Heart left ventricle (tissue), 16 donors: ENCODE measurements around the gene SMAD3. TPM values are rescaled to one million over a fixed set of nuclear protein-coding genes. Genes with fewer than 3 reads are reported as not detected.

Source experiments
- ATAC-seq, 4 donors: fragments of 200-7000 bp; cut with Tn5 transposase; one replicate each; pipeline ENCODE4 v1.9.1; 2020 to 2022; ENCODE audit warnings: moderate library complexity in 4 of 4, mild to moderate bottlenecking in 3 of 4, moderate number of reproducible peaks in 1 of 4
- DNase-seq, 5 donors: peaks; one replicate each; pipeline ENCODE4 v3.0.0-alpha.2; 2020
- H3K27ac ChIP-seq, 12 donors: fragments of 200-600 bp; sonication (generic) in 4 of 12; one replicate each; pipeline versions ENCODE4 v1.5.0 to v1.8.0; 2016 to 2022; ENCODE audit warnings: mild to moderate bottlenecking in 2 of 12
- H3K27me3 ChIP-seq, 9 donors: fragments of 200-600 bp; sonication (generic) in 2 of 9; one replicate each; pipeline versions ENCODE4 v1.5.1 to v1.8.0; 2016 to 2022; ENCODE audit warnings: mild to moderate bottlenecking in 3 of 9
- H3K36me3 ChIP-seq, 9 donors: fragments of 200-600 bp; sonication (generic) in 2 of 9; one replicate each; pipeline versions ENCODE4 v1.5.0 to v1.8.0; 2018 to 2022; ENCODE audit warnings: mild to moderate bottlenecking in 2 of 9
- H3K4me1 ChIP-seq, 12 donors: fragments of 200-600 bp; sonication (generic) in 4 of 12; one replicate each; pipeline versions ENCODE4 v1.5.0 to v1.8.0; 2016 to 2022; ENCODE audit warnings: mild to moderate bottlenecking in 3 of 12
- H3K4me3 ChIP-seq, 12 donors: fragments of 200-600 bp; sonication (generic) in 4 of 12; one replicate each; pipeline versions ENCODE4 v1.5.0 to v1.8.0; 2017 to 2022; ENCODE audit warnings: mild to moderate bottlenecking in 9 of 12, moderate library complexity in 4 of 12
- H3K9me3 ChIP-seq, 12 donors: fragments of 200-600 bp; sonication (generic) in 4 of 12; one replicate each; pipeline versions ENCODE4 v1.5.0 to v1.8.0; 2016 to 2022; ENCODE audit warnings: mild to moderate bottlenecking in 1 of 12
- CTCF ChIP-seq, 12 donors: fragments of 200-600 bp; sonication (generic) in 4 of 12; IDR thresholded peaks; one replicate each; pipeline versions ENCODE4 v1.5.0 to v1.8.0; 2018 to 2022; ENCODE audit warnings: antibody characterized with exemption in 12 of 12, mild to moderate bottlenecking in 5 of 12
- POLR2A ChIP-seq, 2 donors: fragments of 450-650 bp; IDR thresholded peaks; one replicate each; pipeline ENCODE4 v1.6.1; 2017; ENCODE audit warnings: antibody characterized with exemption in 2 of 2, mild to moderate bottlenecking in 2 of 2, moderate library complexity in 2 of 2
- WGBS, 4 donors: extraction: QIAGEN DNeasy Blood & Tissue Kit in 2 of 4; methylation state at CpG; one replicate each; pipeline versions ENCODE4 v1.1.5 to v1.1.7; 2013 to 2018; 5-methylcytosine and 5-hydroxymethylcytosine counted together
- intact Hi-C, 10 donors: fragments of 100-400 bp; cut with DNase I; formaldehyde crosslinking; loops; one replicate each; pipeline versions ENCODE4 v1.11.1 to v1.14.2; 2022
- polyA plus RNA-seq, 2 donors: library from polyadenylated mRNA; stranded (reverse); fragments of 200-250 nt; gene quantifications; one replicate each; pipeline ENCODE4 v1.2.3, GENCODE V29; 2013
- total RNA-seq, 9 donors: library from RNA; depleted of rRNA in 2 of 9; stranded (reverse); fragments of >200 nt in 2 of 9; fragmentation: NEBNext Ultra II Directional in 3 of 9; extraction: Animal tissue kit (Norgen Biotek cat#: 25700) in 3 of 9; gene quantifications; one replicate each; pipeline versions ENCODE4 v1.1.0 to v1.2.4, GENCODE V29; 2016 to 2023
- donor health status: ischemic (EF 13 %, LVEDD 7.1; RV severe dilation, severe dysfunction).
- donor health status: healthy with polysubstance abuse.
- donor health status: DM: no; HTN: yes; CAD: no.
- donor health status: DM: no; HTN: no; CAD: no.
- donor health status: ischemic (EF 25% LVEDD 6.9; RV normal size, moderate dysfunction).
- donor health status: ischemic (EF 25% LVEDD 5.7; RV mildly dilated, moderate dysfunction).
- donor health status: healthy.
- donor health status: DM: yes; HTN: yes; CAD: no.
- donor health status: ischemic (EF 35%, LVEDD 5.7; RV mildly dilated, moderate dysfunction).
- donor health status: nonischemic (EF 11% LVEDD 7.7; RV severe dilation, severe dysfunction).
- donor health status: DM: yes; HTN: yes; CAD: no.
- donor health status: PGD.
- donor health status: ischemic (EF 29% LVEDD 5.4; RV normal size, mild dysfunction).
- donor health status: nonischemic (EF 23%, LVEDD 6.1; RV moderate dilation, normal function).

The SMAD3 gene
- total and polyA plus RNA-seq, 11 donors: 5.6 to 34.3 (median 15.3) TPM

DNA sequence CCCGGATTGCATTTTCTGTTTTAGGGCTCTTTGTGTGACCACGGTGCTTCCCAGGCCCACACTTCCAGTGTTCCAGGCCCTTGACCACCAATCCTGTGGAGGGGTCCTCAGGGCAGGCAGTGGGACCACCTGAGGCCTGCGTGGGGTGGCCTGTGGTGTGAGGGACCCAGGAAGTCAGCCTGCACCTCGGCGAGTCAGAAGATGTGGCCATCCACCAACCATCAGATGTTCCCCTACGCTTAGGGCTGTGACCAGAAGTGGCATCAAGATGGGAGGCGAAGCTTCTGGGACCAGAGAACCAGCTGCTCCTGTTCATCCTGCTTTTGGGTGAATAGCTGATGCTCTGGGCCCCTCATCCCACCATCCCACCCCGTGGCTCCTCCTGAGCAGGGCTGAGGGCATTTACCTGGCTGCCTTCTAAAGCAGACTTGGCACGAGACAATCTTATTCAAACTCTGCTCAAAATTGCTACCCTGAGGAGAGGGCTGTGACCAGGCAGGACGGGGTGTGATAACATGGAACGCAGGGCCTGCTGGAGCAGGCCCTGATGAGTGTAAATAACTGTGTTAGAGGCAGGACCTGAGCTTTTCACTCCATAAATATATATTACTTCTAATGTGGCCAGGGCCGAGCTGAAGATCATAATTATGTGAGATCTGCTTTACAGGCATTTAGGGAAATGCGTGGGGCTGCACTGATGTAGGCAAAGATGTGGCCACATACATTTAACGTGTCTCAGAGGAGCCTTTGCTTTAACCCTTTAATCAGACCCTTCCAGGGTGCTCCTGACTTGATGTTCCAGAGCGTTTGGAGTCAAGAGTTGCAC is 28.8 kb downstream of the SMAD3 start:
- no peak for TF ChIP-seq CTCF (IDR thresholded peaks at IDR 0.05)
- intact Hi-C loops: no loop called here
- H3K4me1 ChIP-seq: peaks cover 23 to 91% (median 58%) of the 10 kb centered on the region in 12 donors
- H3K36me3 ChIP-seq: peaks cover 0 to 13% (median 0%) of the 10 kb centered on the region in 9 donors
- no peaks in the 10 kb centered on the region for H3K9me3 ChIP-seq
- no peak overlapping the region for H3K4me3 ChIP-seq
- no peaks in the 10 kb centered on the region for H3K27me3 ChIP-seq
- 84 to 91% (median 88%) methylated on average over 14 to 15 of the region's 15 CpGs for WGBS, 4 donors
- ATAC-seq (no peak), DNase-seq (no peak)
- peak overlapping the region in 1 of 12 donors; percentile 32 for H3K27ac ChIP-seq

DNA sequence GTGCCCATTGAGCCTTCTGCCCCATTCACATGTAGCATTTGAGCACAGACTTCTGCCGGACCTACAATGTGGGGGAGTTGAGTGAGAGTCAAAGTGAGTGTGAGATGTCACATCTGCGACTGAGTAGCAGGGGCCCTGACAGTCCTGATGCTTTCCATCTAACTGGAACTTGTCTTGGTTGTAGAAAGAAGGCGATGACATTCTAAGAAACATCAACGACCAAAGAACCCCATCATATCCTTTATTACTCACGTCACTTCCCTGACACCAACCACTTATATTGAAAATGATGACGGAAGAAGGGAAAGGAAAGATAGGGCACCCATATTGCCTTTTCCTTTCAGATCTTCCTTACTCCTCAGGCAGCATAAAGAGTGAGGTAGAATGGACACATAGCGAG is 30.5 kb downstream of the SMAD3 start:
- Histone ChIP-seq H3K4me3 (no peak overlapping the region), H3K4me1 (peaks cover 10 to 89% (median 51%) of the 10 kb centered on the region in 12 donors), H3K9me3 (no peaks in the 10 kb centered on the region), H3K27ac (no peak overlapping the region), H3K27me3 (no peaks in the 10 kb centered on the region), H3K36me3 (peaks cover 0 to 13% (median 0%) of the 10 kb centered on the region in 9 donors)
- intact Hi-C loops: loop anchor here in 1 of 10 donors (2.0 kb wide), 1 partner anchor 21 kb away; no protein-coding TSS in a partner anchor
- DNase-seq (no peak), ATAC-seq (no peak)
- TF ChIP-seq CTCF (IDR thresholded peaks at IDR 0.05) (no peak), POLR2A (IDR thresholded peaks at IDR 0.05) (no peak)
- WGBS, 4 donors: 82 to 85% (median 84%) methylated on average over 7 of the region's 7 CpGs

- Histone ChIP-seq H3K27ac (peak overlapping the region in 1 of 12 donors; percentile 79), H3K4me3 (no peak overlapping the region), H3K9me3 (no peaks in the 10 kb centered on the region), H3K4me1 (peaks cover 6 to 89% (median 44%) of the 10 kb centered on the region in 12 donors), H3K27me3 (no peaks in the 10 kb centered on the region), H3K36me3 (peaks cover 0 to 13% (median 0%) of the 10 kb centered on the region in 9 donors)
- DNase-seq (no peak), ATAC-seq (no peak)
- no peak for TF ChIP-seq POLR2A (IDR thresholded peaks at IDR 0.05)
- TF ChIP-seq CTCF (IDR thresholded peaks at IDR 0.05): no peak
- intact Hi-C loops: loop anchor here in 1 of 10 donors (2.0 kb wide), 1 partner anchor 20 kb away; no protein-coding TSS in a partner anchor
- WGBS, 4 donors: 69 to 100% (median 95%) methylated on average over 2 of the region's 2 CpGs
These were observed 31.3 kb downstream of the SMAD3 start for GRCh38 chr15:67096546-67097294.

DNA sequence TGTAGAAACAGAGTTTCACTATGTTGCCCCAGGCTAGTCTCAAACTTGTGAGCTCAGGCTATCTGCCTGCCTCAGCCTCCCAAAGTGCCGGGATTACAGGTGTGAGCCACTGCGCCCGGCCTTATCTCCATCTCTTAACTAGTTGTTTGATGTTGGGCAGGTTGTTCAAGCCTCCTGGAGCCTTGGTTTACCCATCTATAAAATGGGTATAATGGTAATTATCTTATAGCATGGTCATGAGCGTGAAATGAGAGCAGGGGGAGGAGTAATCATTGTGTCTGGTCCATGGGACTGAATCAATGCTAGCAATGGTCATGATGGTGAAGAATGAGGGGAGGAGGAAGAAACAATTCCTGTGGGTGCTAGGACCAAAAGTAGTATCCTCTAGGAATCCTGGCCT is 32.0 kb downstream of the SMAD3 start:
- Histone ChIP-seq H3K4me1 (peaks cover 3 to 87% (median 38%) of the 10 kb centered on the region in 12 donors), H3K9me3 (no peaks in the 10 kb centered on the region), H3K36me3 (peaks cover 0 to 13% (median 0%) of the 10 kb centered on the region in 9 donors), H3K27me3 (no peaks in the 10 kb centered on the region), H3K4me3 (no peak overlapping the region), H3K27ac (peak overlapping the region in 5 of 12 donors; percentile 21 to 79 (median 38))
- intact Hi-C loops: loop anchor here in 1 of 10 donors (2.0 kb wide), 1 partner anchor 19 kb away; no protein-coding TSS in a partner anchor
- no peak for TF ChIP-seq POLR2A (IDR thresholded peaks at IDR 0.05)
- no peak for TF ChIP-seq CTCF (IDR thresholded peaks at IDR 0.05)
- DNase-seq: no peak
- ATAC-seq: no peak
- 97 to 99% (median 98%) methylated on average over 4 of the region's 4 CpGs for WGBS, 4 donors
